ENCODE measurements around the gene PLXNA1.

Gene PLXNA1

GRCh38 chr3:126978291-126978690 lies 4.6 kb upstream of the PLXNA1 start:
- ChIA-PET CTCF (no interaction called here), POLR2A (no interaction called here)
- TF ChIP-seq TARDBP (IDR thresholded peaks at IDR 0.05) = 0 out of 2 replicates have a peak, but pooled peaks have one; percentile 52
- TF ChIP-seq ZNF384 (IDR thresholded peaks at IDR 0.05) = no peak
- TF ChIP-seq BHLHE40 (IDR thresholded peaks at IDR 0.05; ENCODE audit: borderline replicate concordance) = no peak
- no peak for DNase-seq (ENCODE audit: extremely low spot score)

DNA sequence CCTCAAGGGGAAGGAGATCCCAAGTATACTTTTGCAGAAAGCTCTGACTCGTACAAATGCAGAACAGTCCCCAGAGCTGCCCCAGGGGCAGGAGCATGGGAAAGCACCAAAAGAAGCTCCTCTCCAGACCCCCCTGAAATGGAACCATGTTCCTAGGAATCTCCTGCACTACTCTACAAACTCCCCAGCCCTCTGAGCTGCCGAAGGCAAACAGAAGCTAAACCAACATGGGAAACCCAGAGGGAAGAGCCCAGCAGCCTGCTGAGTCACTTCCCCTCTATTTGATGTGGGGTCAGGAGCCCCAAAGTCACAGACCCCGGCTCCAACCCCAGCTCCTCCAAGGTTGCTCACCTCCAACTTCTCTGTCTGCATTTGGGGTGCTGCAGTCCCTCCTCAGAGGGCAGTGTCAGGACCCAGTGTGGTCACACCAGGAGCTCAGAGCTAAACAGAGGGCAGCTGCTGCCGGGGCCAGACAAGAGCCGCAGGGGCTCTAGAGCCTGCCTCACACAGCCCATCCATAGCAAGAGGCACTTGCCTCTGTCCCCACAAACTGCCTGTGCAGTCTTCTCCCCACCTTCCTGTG lies 3.8 kb upstream of the PLXNA1 start:
- ChIA-PET CTCF (no interaction called here), POLR2A (no interaction called here)
- TF ChIP-seq NFRKB (IDR thresholded peaks at IDR 0.05) = no peak
- TF ChIP-seq SUZ12 (IDR thresholded peaks at IDR 0.05) = no peak
- TF ChIP-seq FOXK2 (IDR thresholded peaks at IDR 0.05) = no peak
- no peak for TF ChIP-seq ARNT (IDR thresholded peaks at IDR 0.05)
- TF ChIP-seq FOXM1 (IDR thresholded peaks at IDR 0.05; ENCODE audit: borderline replicate concordance) = no peak
- no peak for TF ChIP-seq SP1 (IDR thresholded peaks at IDR 0.05)
- TF ChIP-seq L3MBTL2 (conservative IDR thresholded peaks at IDR 0.05) = no peak
- no peak for TF ChIP-seq PKNOX1 (IDR thresholded peaks at IDR 0.05)
- no peak for TF ChIP-seq FOXA1 (IDR thresholded peaks at IDR 0.05)
- no peak for DNase-seq (ENCODE audit: extremely low spot score)

- ChIA-PET POLR2A (interaction anchor here (0.9 kb wide), 1 partner anchor 15 kb away, joined by 3 read pairs; no protein-coding TSS in a partner anchor), CTCF (no interaction called here)
- TF ChIP-seq TARDBP (IDR thresholded peaks at IDR 0.05) = no peak
- TF ChIP-seq PKNOX1 (IDR thresholded peaks at IDR 0.05) = no peak
- TF ChIP-seq SP1 (IDR thresholded peaks at IDR 0.05) = no peak
- no peak for TF ChIP-seq FOXK2 (IDR thresholded peaks at IDR 0.05)
- no peak for TF ChIP-seq BHLHE40 (IDR thresholded peaks at IDR 0.05; ENCODE audit: borderline replicate concordance)
- TF ChIP-seq NFRKB (IDR thresholded peaks at IDR 0.05) = no peak
- TF ChIP-seq ARNT (IDR thresholded peaks at IDR 0.05) = no peak
- DNase-seq (ENCODE audit: extremely low spot score) = no peak
Observed at GRCh38 chr3:126980266-126980811, 2.6 kb upstream of the PLXNA1 start.

DNA sequence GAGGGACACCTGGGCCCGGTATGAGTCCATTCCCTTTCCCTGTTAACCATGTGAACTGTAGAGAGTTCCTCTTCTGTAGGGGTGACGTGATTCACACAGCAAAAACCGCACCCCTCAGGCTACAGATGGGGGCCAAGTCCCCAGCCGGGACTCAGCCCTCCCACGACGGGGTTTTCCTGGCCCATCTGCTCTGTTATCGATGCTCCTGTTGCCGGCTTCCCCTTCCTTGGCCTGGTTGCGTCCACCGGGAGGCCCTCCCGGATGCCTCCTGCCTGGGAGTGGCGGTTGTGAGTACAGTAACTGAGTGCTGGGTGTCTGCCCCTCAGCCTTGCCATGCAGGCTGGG lies 817 bp upstream of the PLXNA1 start:
- DNase-seq (ENCODE audit: extremely low spot score) = no peak
- ChIA-PET CTCF (interaction anchor here (1.0 kb wide), 2 partner anchors 13 to 21 kb away, joined by 3 to 5 read pairs; no protein-coding TSS in a partner anchor), POLR2A (interaction anchor here (1.0 kb wide), 1 partner anchor 19 kb away, joined by 3 read pairs; no protein-coding TSS in a partner anchor)
- no peak for TF ChIP-seq LEF1 (IDR thresholded peaks at IDR 0.05; ENCODE audit: borderline replicate concordance)
- no peak for TF ChIP-seq FOXK2 (IDR thresholded peaks at IDR 0.05)
- TF ChIP-seq FOXM1 (IDR thresholded peaks at IDR 0.05; ENCODE audit: borderline replicate concordance) = no peak
- no peak for TF ChIP-seq BHLHE40 (IDR thresholded peaks at IDR 0.05; ENCODE audit: borderline replicate concordance)
- TF ChIP-seq ZNF384 (IDR thresholded peaks at IDR 0.05) = no peak
- TF ChIP-seq CTBP1 (IDR thresholded peaks at IDR 0.05; ENCODE audit: borderline replicate concordance) = no peak
- no peak for TF ChIP-seq HDGF (IDR thresholded peaks at IDR 0.05; ENCODE audit: borderline replicate concordance)
- TF ChIP-seq SUZ12 (IDR thresholded peaks at IDR 0.05) = no peak
- TF ChIP-seq NFRKB (IDR thresholded peaks at IDR 0.05) = no peak
- TF ChIP-seq FOXA1 (IDR thresholded peaks at IDR 0.05) = no peak
- no peak for TF ChIP-seq L3MBTL2 (conservative IDR thresholded peaks at IDR 0.05)
- no peak for TF ChIP-seq TARDBP (IDR thresholded peaks at IDR 0.05)
- TF ChIP-seq PKNOX1 (IDR thresholded peaks at IDR 0.05) = no peak
- no peak for TF ChIP-seq ELF4 (IDR thresholded peaks at IDR 0.05)
- TF ChIP-seq ARNT (IDR thresholded peaks at IDR 0.05) = no peak
- no peak for TF ChIP-seq SP1 (IDR thresholded peaks at IDR 0.05)

DNA sequence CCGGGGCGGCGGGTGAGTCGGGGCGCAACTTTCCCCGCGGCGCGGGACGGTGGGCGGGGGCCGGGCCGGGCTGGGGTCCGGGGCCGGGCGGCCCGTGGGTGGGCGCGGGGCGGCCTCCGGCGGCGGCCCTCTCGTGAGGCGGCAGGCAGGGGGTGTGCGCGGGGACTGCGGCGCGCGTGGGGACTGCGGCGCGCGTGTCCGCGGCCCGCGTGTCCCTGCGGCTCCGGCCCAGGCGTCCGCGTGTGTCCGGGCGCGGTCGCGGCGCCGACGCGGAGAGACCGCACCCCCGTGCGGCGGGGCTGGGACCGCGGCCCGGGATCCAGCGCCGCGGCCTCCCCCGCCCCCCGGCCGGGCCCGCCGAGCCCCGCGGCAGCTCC lies 349 bp downstream of the PLXNA1 start:
- CTCF ChIA-PET = no interaction called here
- TF ChIP-seq ARNT (IDR thresholded peaks at IDR 0.05) (no peak), FOXM1 (IDR thresholded peaks at IDR 0.05; ENCODE audit: borderline replicate concordance) (no peak), SP1 (IDR thresholded peaks at IDR 0.05) (no peak), SUZ12 (IDR thresholded peaks at IDR 0.05) (no peak), LEF1 (IDR thresholded peaks at IDR 0.05; ENCODE audit: borderline replicate concordance) (no peak), NFRKB (IDR thresholded peaks at IDR 0.05) (no peak), ZNF384 (IDR thresholded peaks at IDR 0.05) (no peak), FOXK2 (IDR thresholded peaks at IDR 0.05) (no peak), PKNOX1 (IDR thresholded peaks at IDR 0.05) (no peak), CTBP1 (IDR thresholded peaks at IDR 0.05; ENCODE audit: borderline replicate concordance) (no peak), BHLHE40 (IDR thresholded peaks at IDR 0.05; ENCODE audit: borderline replicate concordance) (no peak), FOXA1 (IDR thresholded peaks at IDR 0.05) (no peak), TARDBP (IDR thresholded peaks at IDR 0.05) (no peak), L3MBTL2 (conservative IDR thresholded peaks at IDR 0.05) (no peak)
- POLR2A ChIA-PET = no interaction called here
- DNase-seq (ENCODE audit: extremely low spot score) = peak; percentile 39
